ENCODE measurements around the gene DCDC1.

GRCh38 chr11:30983776-30984441, 385.6 kb downstream of the DCDC1 start:
- no peak for TF ChIP-seq CTCF (conservative IDR thresholded peaks at IDR 0.05)
- TF ChIP-seq EZH2 (IDR thresholded peaks at IDR 0.05; ENCODE audit: low read depth), result no peak
